ENCODE measurements around the gene PCDHB8.

GRCh38 chr5:141196363-141196762 lies 18.8 kb downstream of the PCDHB8 start:
- TF ChIP-seq POLR2AphosphoS5 (IDR thresholded peaks at IDR 0.05) (no peak), POLR2A (IDR thresholded peaks at IDR 0.05; ENCODE audit: low read depth) (no peak), CTCF (IDR thresholded peaks at IDR 0.05) (no peak)

All from esophagus muscularis mucosa (tissue), 3 donors.